ENCODE measurements around the gene ATXN1.

GRCh38 chr6:16271428-16271827, 489.8 kb downstream of the ATXN1 start:
- TF ChIP-seq FOXA1 (IDR thresholded peaks at IDR 0.05) (no peak), FOXK2 (IDR thresholded peaks at IDR 0.05) (no peak), SP1 (IDR thresholded peaks at IDR 0.05) (no peak), LEF1 (IDR thresholded peaks at IDR 0.05; ENCODE audit: borderline replicate concordance) (no peak), PKNOX1 (IDR thresholded peaks at IDR 0.05) (no peak), ELF4 (IDR thresholded peaks at IDR 0.05) (no peak), CTBP1 (IDR thresholded peaks at IDR 0.05; ENCODE audit: borderline replicate concordance) (no peak), ARNT (IDR thresholded peaks at IDR 0.05) (no peak), SUZ12 (IDR thresholded peaks at IDR 0.05) (no peak), FOXM1 (IDR thresholded peaks at IDR 0.05; ENCODE audit: borderline replicate concordance) (no peak), NFRKB (IDR thresholded peaks at IDR 0.05) (no peak), TARDBP (IDR thresholded peaks at IDR 0.05) (no peak), HDGF (IDR thresholded peaks at IDR 0.05; ENCODE audit: borderline replicate concordance) (no peak)

All from HEK293T (cell line).